ENCODE results near the gene MAPK9.
"Not testable (repeated sequence)": the region's sequence is repeated elsewhere in the genome, so short reads cannot be mapped to it uniquely, and the experiment has no call there.

Gene MAPK9

DNA sequence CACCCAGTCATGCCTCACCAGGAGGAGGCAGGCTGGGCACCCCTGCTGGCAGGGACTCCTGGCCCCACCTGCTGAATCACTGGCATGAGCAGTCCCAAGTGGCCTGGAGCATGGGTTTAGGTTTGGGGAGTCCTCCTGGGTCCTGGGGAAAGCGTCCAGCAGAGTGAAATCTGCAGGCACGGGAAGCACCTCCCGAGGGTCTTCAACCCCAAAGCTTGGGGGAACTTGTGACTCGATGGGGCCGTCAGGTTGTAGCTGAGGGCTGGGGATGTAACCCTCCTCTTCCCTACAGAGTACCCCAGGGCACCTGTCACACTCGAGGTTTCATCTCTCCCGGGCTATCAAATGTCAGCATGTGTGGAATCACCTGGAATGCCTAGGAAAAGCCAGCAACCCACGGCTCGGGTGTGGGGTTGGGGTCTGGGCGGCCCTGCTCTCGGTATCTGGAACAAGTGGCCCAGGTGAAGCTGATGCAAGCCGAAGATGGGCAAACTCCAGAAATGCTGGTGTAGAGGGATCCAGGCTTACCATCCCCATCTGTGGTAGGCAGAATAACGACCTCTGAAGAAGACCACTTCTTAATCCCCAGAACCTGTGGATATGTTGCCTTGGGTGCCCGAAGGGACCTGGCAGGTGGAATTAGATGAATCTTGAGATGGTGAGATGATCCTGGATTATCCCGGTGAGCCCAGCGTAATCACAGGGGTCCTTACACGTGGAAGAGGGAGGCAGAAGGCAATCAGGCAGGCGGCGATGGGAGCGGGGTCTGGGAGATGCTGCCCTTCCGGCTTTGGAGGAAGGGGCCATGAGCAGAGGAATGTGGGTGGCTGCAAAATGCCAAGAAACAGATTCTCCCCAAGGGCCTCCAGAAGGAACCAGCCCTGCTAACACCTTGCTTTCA, 76.8 kb downstream of the MAPK9 start:
- Histone ChIP-seq H4K20me1 (peaks cover 0 to 16% (median 0%) of the 10 kb centered on the region in 11 experiments; a peak in 2 of 22 replicates), H3K4me1 (peaks cover 0 to 24% (median 15%) of the 10 kb centered on the region in 10 experiments; a peak in 15 of 20 replicates), H3K9me3 (replicated peaks in 1 of 11) (peaks cover 0 to 30% (median 11%) of the 10 kb centered on the region in 11 experiments; a peak in 12 of 22 replicates), H3K27ac (no peak overlapping the region), H3K4me2 (no peak overlapping the region), H3K27me3 (no peaks in the 10 kb centered on the region), H3K36me3 (no peaks in the 10 kb centered on the region), H3K4me3 (no peak overlapping the region), H3K9ac (no peak overlapping the region)
- TF ChIP-seq Cebpa-rat (IDR thresholded peaks at IDR 0.05), result no peak

DNA sequence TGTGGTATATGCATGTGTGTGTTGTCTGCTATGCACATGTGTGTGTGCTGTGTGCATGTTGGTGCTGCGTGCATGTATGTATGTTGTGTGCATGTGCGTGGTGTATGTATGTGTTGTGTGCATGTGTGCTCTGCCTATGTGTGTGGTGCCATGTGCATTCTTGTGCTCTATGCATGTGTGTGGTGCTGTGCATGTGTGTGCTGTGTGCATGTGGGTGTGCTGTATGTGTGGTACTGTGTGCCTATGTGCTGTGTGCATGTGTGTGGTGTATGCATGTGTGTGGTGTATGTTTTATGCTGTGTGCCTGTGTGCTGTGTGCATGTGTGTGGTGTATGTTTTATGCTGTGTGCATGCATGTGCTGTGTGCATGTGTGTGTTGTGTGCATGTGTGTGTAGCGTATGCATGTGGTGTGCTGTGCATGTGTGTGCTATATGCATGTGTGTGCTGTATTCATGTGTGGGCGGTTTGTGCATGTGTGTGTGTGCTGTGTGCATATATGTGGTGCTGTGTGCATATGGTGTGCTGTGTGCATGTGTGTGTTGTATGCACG, 78.2 kb downstream of the MAPK9 start:
- H3K4me3 ChIP-seq, result no peak overlapping the region
- H3K27me3 ChIP-seq, result no peaks in the 10 kb centered on the region; a peak in 2 of 22 replicates
- no peak overlapping the region for H3K27ac ChIP-seq
- peaks cover 0 to 17% (median 6%) of the 10 kb centered on the region in 11 experiments; a peak in 12 of 22 replicates for H3K9me3 ChIP-seq (replicated peaks in 1 of 11)
- H3K9ac ChIP-seq, result no peak overlapping the region
- no peak overlapping the region for H3K4me2 ChIP-seq
- H3K4me1 ChIP-seq, result peaks cover 0 to 27% (median 15%) of the 10 kb centered on the region in 10 experiments; a peak in 15 of 20 replicates
- H4K20me1 ChIP-seq, result peaks cover 0 to 16% (median 0%) of the 10 kb centered on the region in 11 experiments; a peak in 2 of 22 replicates
- no peak for TF ChIP-seq Cebpa-rat (IDR thresholded peaks at IDR 0.05)
- no peaks in the 10 kb centered on the region for H3K36me3 ChIP-seq

DNA sequence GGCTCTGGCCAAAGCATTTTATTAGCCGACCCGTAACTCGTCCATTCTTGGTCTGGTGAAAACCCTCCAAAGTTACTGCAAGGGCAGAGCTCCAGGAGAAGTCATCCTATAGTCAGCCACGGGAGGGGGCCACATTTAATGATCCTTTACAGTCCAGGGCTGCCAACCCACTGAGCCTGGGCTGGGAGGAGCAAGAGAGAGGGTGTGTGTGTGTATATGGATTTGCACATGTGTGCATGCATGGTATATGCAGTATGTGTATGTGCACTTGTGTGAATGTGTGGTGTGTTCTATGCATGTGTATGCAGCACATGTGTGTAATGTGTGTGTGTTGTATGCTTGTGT, 78.7 kb downstream of the MAPK9 start:
- Histone ChIP-seq H3K27me3 (peaks cover 3 to 5% (median 4%) of the 10 kb centered on the region in 11 experiments; a peak in 18 of 22 replicates), H4K20me1 (peaks cover 0 to 16% (median 0%) of the 10 kb centered on the region in 11 experiments; a peak in 2 of 22 replicates), H3K4me1 (peaks cover 3 to 29% (median 18%) of the 10 kb centered on the region in 10 experiments; a peak in 18 of 20 replicates), H3K4me2 (peak overlapping the region in 3 of 11 experiments; percentile 30 to 48 (median 34); a peak in 3 of 22 replicates), H3K9me3 (replicated peaks in 1 of 11) (peaks cover 0 to 12% (median 5%) of the 10 kb centered on the region in 11 experiments; a peak in 12 of 22 replicates), H3K9ac (no peak overlapping the region), H3K27ac (no peak overlapping the region), H3K4me3 (no peak overlapping the region), H3K36me3 (no peaks in the 10 kb centered on the region)
- no peak for TF ChIP-seq Cebpa-rat (IDR thresholded peaks at IDR 0.05)

DNA sequence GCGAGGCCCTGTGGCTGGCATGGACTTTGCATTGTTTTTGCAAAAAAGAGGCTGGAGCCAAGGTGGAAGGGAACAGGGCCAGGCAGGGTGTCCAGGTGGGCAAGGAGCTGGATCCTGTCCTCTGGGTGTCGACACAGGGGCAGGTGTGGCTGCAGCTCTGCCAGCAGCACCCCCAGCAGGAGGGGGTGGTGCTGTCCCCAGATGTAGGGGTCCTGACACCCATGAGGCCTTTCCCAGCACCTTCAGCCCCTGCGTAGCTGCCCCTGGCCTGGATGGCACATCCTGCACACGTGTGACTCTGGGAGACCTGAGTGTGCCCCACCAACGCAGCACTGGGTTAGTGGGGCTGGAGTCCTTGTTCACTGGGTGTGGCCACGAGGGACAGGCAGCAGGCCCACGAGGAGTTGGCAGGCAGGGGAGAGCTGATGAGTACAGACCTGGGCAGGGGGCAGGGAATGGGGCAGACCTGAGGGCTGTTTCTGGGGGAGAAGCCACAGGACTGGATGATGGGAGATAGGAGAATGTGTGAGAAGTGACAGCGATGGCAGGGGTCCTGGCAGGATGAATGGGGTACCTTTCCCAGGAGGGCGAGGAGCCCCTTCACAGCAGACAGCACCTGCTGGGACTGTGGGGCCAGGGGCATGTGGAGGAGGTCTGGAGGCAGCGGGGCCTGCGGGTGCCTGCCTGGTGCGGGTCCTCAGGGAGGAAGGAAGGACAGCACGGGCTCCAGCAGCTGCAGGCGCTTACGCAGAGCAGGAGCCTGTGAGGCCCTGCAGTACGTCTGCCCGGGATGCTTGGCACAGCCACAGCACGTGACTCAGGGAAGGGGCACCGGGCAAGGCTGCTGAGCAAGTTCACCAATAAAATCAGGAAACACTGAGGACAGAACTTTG, 79.3 kb downstream of the MAPK9 start:
- H3K4me3 ChIP-seq, result no peak overlapping the region
- no peaks in the 10 kb centered on the region for H3K36me3 ChIP-seq
- peaks cover 0 to 16% (median 0%) of the 10 kb centered on the region in 11 experiments; a peak in 4 of 22 replicates for H4K20me1 ChIP-seq
- no peak for TF ChIP-seq Cebpa-rat (IDR thresholded peaks at IDR 0.05)
- H3K4me2 ChIP-seq, result peak overlapping the region in 7 of 11 experiments; percentile 2 to 48 (median 34); a peak in 7 of 22 replicates
- peaks cover 0 to 6% (median 0%) of the 10 kb centered on the region in 11 experiments; a peak in 5 of 22 replicates for H3K9me3 ChIP-seq (replicated peaks in 1 of 11)
- peaks cover 7 to 11% (median 10%) of the 10 kb centered on the region in 11 experiments; a peak in 18 of 22 replicates for H3K27me3 ChIP-seq
- peaks cover 5 to 35% (median 22%) of the 10 kb centered on the region in 10 experiments; a peak in 18 of 20 replicates for H3K4me1 ChIP-seq
- H3K27ac ChIP-seq, result no peak overlapping the region
- H3K9ac ChIP-seq, result no peak overlapping the region

DNA sequence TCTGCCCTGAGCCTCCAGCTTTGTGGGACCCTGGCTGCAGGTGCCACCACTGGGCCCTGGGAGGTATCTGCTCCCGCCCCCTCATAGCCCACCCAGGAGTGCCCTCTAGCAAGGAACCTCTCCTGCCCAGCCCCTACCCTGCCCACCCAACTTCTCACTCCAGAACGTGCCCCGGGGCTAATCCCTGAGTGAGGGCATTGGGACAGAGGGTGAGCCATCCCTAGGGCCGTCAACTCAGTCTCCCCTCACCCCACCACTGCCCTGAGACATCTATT, 80.2 kb downstream of the MAPK9 start:
- peaks cover 7 to 16% (median 11%) of the 10 kb centered on the region in 11 experiments; a peak in 18 of 22 replicates for H3K27me3 ChIP-seq

DNA sequence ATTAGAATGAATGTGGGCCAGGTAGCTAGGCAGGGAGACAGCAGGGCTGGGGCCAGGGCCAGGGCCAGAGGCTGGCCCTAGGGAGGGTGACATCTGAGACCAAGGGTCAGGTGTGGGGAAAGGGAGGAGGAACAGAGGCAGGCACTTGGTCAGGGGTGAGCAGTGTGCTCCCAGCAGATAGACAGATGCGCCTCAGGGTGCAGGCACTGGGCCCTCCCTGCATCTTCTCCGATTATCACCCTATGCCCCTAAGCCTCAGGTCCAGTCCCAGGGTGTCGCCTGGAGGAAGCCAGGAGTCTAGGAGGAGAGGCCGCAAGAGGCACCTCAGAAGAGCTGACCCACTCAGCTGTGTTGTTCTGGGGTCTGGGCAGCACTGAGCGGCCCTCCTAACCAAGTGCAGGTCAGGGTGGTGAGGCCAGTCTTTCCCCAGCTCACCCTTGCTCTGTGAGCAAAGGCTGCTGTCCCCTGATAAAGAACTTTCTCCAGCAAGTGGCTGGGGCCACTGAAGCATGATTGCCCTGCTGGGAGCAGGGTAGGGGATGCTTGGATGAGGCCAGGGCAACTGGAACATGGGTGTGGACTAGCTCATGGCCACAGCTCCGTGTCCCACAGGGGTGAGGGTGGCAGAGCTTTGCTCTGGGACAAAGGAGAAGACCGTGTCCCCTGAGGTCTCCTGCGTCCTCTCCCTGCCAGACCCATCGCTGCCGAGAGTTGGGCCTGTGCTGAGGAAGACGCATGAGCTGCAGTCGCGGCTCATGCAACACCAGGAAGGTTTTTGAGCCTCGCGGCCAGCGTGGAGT, 80.7 kb downstream of the MAPK9 start:
- H3K27ac ChIP-seq, result no peak overlapping the region
- TF ChIP-seq Cebpa-rat (IDR thresholded peaks at IDR 0.05), result no peak

More for the DNA sequence above, 80.2 kb downstream of the MAPK9 start:
- Histone ChIP-seq H3K9me3 (replicated peaks in 1 of 11) (0 out of 22 replicates have a peak, but pooled peaks cover 0 to 4% (median 0%) of the 10 kb centered on the region in 11 experiments), H3K4me3 (no peak overlapping the region), H3K9ac (no peak overlapping the region), H4K20me1 (peaks cover 0 to 16% (median 0%) of the 10 kb centered on the region in 11 experiments; a peak in 4 of 22 replicates), H3K4me1 (peaks cover 5 to 37% (median 20%) of the 10 kb centered on the region in 10 experiments; a peak in 18 of 20 replicates), H3K27ac (no peak overlapping the region), H3K4me2 (no peak overlapping the region), H3K36me3 (no peaks in the 10 kb centered on the region)
- TF ChIP-seq Cebpa-rat (IDR thresholded peaks at IDR 0.05), result no peak

DNA sequence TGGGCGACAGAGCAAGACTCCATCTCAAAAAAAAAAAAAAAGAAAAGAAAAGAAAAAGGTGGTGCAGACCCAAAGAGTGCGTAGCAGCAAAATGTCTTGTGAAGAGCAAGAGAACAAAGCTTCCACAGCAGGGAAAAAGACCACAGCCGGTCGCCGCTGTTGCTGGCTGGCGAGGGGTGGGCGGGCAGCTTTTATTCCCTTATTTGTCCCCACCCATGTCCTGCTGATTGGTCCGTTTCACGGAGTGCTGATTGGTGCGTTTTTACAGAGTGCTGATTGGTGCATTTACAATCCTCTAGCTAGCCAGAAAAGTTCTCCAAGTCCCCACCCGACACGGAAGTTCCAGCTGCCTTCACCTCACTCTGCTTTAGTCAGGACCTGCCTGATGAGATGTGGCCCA, 81.8 kb downstream of the MAPK9 start:
- H4K20me1 ChIP-seq; H3K36me3 ChIP-seq; H3K4me2 ChIP-seq; H3K9me3 ChIP-seq (replicated peaks in 1 of 11); H3K27ac ChIP-seq; H3K9ac ChIP-seq; H3K4me3 ChIP-seq: not testable (repeated sequence)
- Histone ChIP-seq H3K4me1 (peaks cover 5 to 27% (median 18%) of the 10 kb centered on the region in 10 experiments; a peak in 18 of 20 replicates), H3K27me3 (peaks cover 7 to 16% (median 11%) of the 10 kb centered on the region in 11 experiments; a peak in 18 of 22 replicates)

More for the DNA sequence above, 80.7 kb downstream of the MAPK9 start:
- no peak overlapping the region for H3K9ac ChIP-seq
- peaks cover 0 to 16% (median 0%) of the 10 kb centered on the region in 11 experiments; a peak in 4 of 22 replicates for H4K20me1 ChIP-seq
- H3K4me1 ChIP-seq, result peaks cover 5 to 32% (median 18%) of the 10 kb centered on the region in 10 experiments; a peak in 18 of 20 replicates
- H3K4me2 ChIP-seq, result no peak overlapping the region
- no peaks in the 10 kb centered on the region for H3K36me3 ChIP-seq
- no peak overlapping the region for H3K4me3 ChIP-seq
- peaks cover 7 to 16% (median 11%) of the 10 kb centered on the region in 11 experiments; a peak in 18 of 22 replicates for H3K27me3 ChIP-seq
- 0 out of 22 replicates have a peak, but pooled peaks cover 0 to 4% (median 0%) of the 10 kb centered on the region in 11 experiments for H3K9me3 ChIP-seq (replicated peaks in 1 of 11)
